H1 (cell line): Measurements from ENCODE around the gene MSI2. TPM values are rescaled to one million over a fixed set of nuclear protein-coding genes. Genes with fewer than 3 reads are reported as not detected.

Experiments
- CTCF ChIA-PET: fragments of 300-600 bp; sonication (Branson Sonifier 250); formaldehyde crosslinking; loops from one replicate; lab custom pipeline; 2021; ENCODE audit not compliant: partially characterized antibody; lab: Charles Lee
- POLR2A ChIA-PET: fragments of 300-600 bp; sonication (Branson Sonifier 250); formaldehyde crosslinking; loops from one replicate; lab custom pipeline; 2021; ENCODE audit warnings: inconsistent platforms; ENCODE audit not compliant: partially characterized antibody; lab: Charles Lee
- DNase-seq, 2 experiments: peaks; one replicate each; pipeline versions ENCODE4 v3.0.0 to v3.0.0-alpha.2; 2010 to 2022; ENCODE audit warnings: low spot score in 2 of 2, low read depth in 1 of 2, mixed read lengths in 1 of 2
- FAIRE-seq: peaks from 2 replicates; lab custom pipeline; 2011; peaks lifted over from hg19 to GRCh38; lab: Jason Lieb, UNC
- H2AFZ ChIP-seq: 2 replicates; pipeline ENCODE4 v1.8.1; 2012; ENCODE audit warnings: low read length, inconsistent platforms
- H2AK5ac ChIP-seq: 2 replicates; pipeline ENCODE4 v1.6.1; 2013; ENCODE audit warnings: low read depth, low read length
- H2BK120ac ChIP-seq: replicated peaks from 2 replicates; pipeline ENCODE3; 2013; ENCODE audit warnings: low read depth, low read length, inconsistent platforms
- H2BK12ac ChIP-seq: 2 replicates; pipeline ENCODE4 v1.6.1; 2013; ENCODE audit warnings: low read depth, low read length
- H2BK15ac ChIP-seq: 2 replicates; pipeline ENCODE4 v1.6.1; 2013; ENCODE audit warnings: low read length
- H2BK20ac ChIP-seq: 2 replicates; pipeline ENCODE4 v1.6.1; 2013; ENCODE audit warnings: low read length
- H2BK5ac ChIP-seq: 2 replicates; pipeline ENCODE4 v1.6.1; 2013; ENCODE audit warnings: low read depth, low read length
- H3K14ac ChIP-seq: 2 replicates; pipeline ENCODE4 v1.6.1; 2013; ENCODE audit warnings: inconsistent platforms; ENCODE audit not compliant: insufficient read length
- H3K18ac ChIP-seq: 2 replicates; pipeline ENCODE4 v1.6.1; 2013; ENCODE audit warnings: low read length; ENCODE audit errors: extremely low read depth
- H3K23ac ChIP-seq: 2 replicates; pipeline ENCODE4 v1.6.1; 2013; ENCODE audit warnings: inconsistent platforms; ENCODE audit not compliant: insufficient read length
- H3K23me2 ChIP-seq: 2 replicates; pipeline ENCODE4 v1.6.1; 2013; ENCODE audit warnings: low read depth, low read length
- H3K27ac ChIP-seq: 2 replicates; pipeline ENCODE4 v1.6.1; 2011; ENCODE audit warnings: low read depth, low read length, inconsistent platforms
- H3K27me3 ChIP-seq, 4 experiments: replicated peaks in 1 of 4; 1 replicate in 1 of 4; 2 replicates in 3 of 4; pipeline versions ENCODE4 v1.6.1 to v1.8.1; 2011 to 2013; ENCODE audit warnings: low read length in 3 of 4, mild to moderate bottlenecking in 3 of 4, inconsistent platforms in 2 of 4, mixed read lengths in 2 of 4, moderate library complexity in 1 of 4; ENCODE audit not compliant: control insufficient read depth in 3 of 4, insufficient read depth in 3 of 4; ENCODE audit errors: extremely low read depth in 1 of 4
- H3K36me3 ChIP-seq, 4 experiments: 2 replicates each; pipeline versions ENCODE4 v1.6.1 to v1.8.1; 2011 to 2013; ENCODE audit warnings: mild to moderate bottlenecking in 4 of 4, low read length in 3 of 4, moderate library complexity in 2 of 4, control low read depth in 1 of 4, inconsistent platforms in 1 of 4; ENCODE audit not compliant: insufficient read depth in 4 of 4, control insufficient read depth in 2 of 4
- H3K4ac ChIP-seq: replicated peaks from 2 replicates; pipeline ENCODE3; 2013; ENCODE audit warnings: low read length, low read depth, mixed read lengths, inconsistent platforms; ENCODE audit not compliant: insufficient read length
- H3K4me1 ChIP-seq, 4 experiments: replicated peaks in 1 of 4; 1 replicate in 1 of 4; 2 replicates in 3 of 4; pipeline versions ENCODE4 v1.6.1 to v1.8.1; 2011 to 2013; ENCODE audit warnings: low read length in 3 of 4, inconsistent platforms in 2 of 4, mixed read lengths in 1 of 4; ENCODE audit not compliant: insufficient read depth in 4 of 4, control insufficient read depth in 3 of 4
- H3K4me2 ChIP-seq, 2 experiments: 2 replicates each; pipeline versions ENCODE4 v1.6.1 to v1.8.1; 2011 to 2013; ENCODE audit warnings: low read depth in 2 of 2, low read length in 2 of 2, control low read depth in 1 of 2, inconsistent platforms in 1 of 2, mild to moderate bottlenecking in 1 of 2; ENCODE audit not compliant: insufficient read depth in 1 of 2
- H3K4me3 ChIP-seq, 4 experiments: fragments of 200-600, 300-600 bp in 1 of 4; sonication (generic), shearing (Covaris generic), sonication (Bioruptor Twin) in 1 of 4; 2 replicates each; pipeline versions ENCODE4 v1.5.1 to v1.8.1; 2011 to 2016; ENCODE audit warnings: low read length in 4 of 4, low read depth in 3 of 4, control low read depth in 2 of 4, inconsistent platforms in 2 of 4, mild to moderate bottlenecking in 2 of 4, mixed read lengths in 1 of 4, moderate library complexity in 1 of 4; ENCODE audit not compliant: insufficient read depth in 2 of 4; ENCODE audit errors: extremely low read depth in 1 of 4
- H3K56ac ChIP-seq: replicated peaks from 2 replicates; pipeline ENCODE3; 2013; ENCODE audit warnings: low read depth, mild to moderate bottlenecking, mixed read lengths, low read length, inconsistent platforms; ENCODE audit not compliant: insufficient read length
- H3K79me1 ChIP-seq: 2 replicates; pipeline ENCODE4 v1.6.1; 2013; ENCODE audit warnings: low read depth, low read length, control low read depth
- H3K79me2 ChIP-seq, 2 experiments: 2 replicates each; pipeline versions ENCODE4 v1.6.1 to v1.8.1; 2012 to 2013; ENCODE audit warnings: low read length in 2 of 2, mild to moderate bottlenecking in 2 of 2, inconsistent platforms in 1 of 2; ENCODE audit not compliant: insufficient read depth in 2 of 2, control insufficient read depth in 1 of 2
- H3K9ac ChIP-seq, 4 experiments: replicated peaks in 1 of 4; 1 replicate in 1 of 4; 2 replicates in 3 of 4; pipeline versions ENCODE4 v1.6.1 to v1.8.1; 2011 to 2013; ENCODE audit warnings: low read depth in 3 of 4, low read length in 3 of 4, control low read depth in 2 of 4, mild to moderate bottlenecking in 2 of 4, moderate library complexity in 2 of 4, inconsistent platforms in 1 of 4; ENCODE audit errors: extremely low read depth in 1 of 4
- H3K9me3 ChIP-seq, 2 experiments: 2 replicates each; pipeline versions ENCODE4 v1.6.1 to v1.8.1; 2012 to 2013; ENCODE audit warnings: mild to moderate bottlenecking in 2 of 2, moderate library complexity in 2 of 2, control low read depth in 1 of 2, inconsistent platforms in 1 of 2, low read depth in 1 of 2, low read length in 1 of 2, mixed read lengths in 1 of 2; ENCODE audit not compliant: insufficient read depth in 2 of 2
- H4K20me1 ChIP-seq, 2 experiments: replicated peaks in 1 of 2; 2 replicates each; pipeline versions ENCODE3 to v1.8.1; 2011 to 2013; ENCODE audit warnings: inconsistent platforms in 2 of 2, low read length in 2 of 2, mild to moderate bottlenecking in 1 of 2; ENCODE audit not compliant: insufficient read depth in 2 of 2, control insufficient read depth in 1 of 2
- H4K5ac ChIP-seq: 2 replicates; pipeline ENCODE4 v1.6.1; 2013; ENCODE audit warnings: low read length, low read depth, mixed read lengths, inconsistent platforms; ENCODE audit not compliant: insufficient read length
- H4K8ac ChIP-seq: 2 replicates; pipeline ENCODE4 v1.8.0; 2013; ENCODE audit warnings: mild to moderate bottlenecking, moderate library complexity, low read length, inconsistent platforms; ENCODE audit not compliant: insufficient read depth; ENCODE audit errors: extremely low read depth
- H4K91ac ChIP-seq: replicated peaks from 2 replicates; pipeline ENCODE3; 2013; ENCODE audit warnings: low read length, mixed read lengths, inconsistent platforms; ENCODE audit not compliant: insufficient read length
- CREB1 ChIP-seq: IDR thresholded peaks from 2 replicates; pipeline ENCODE4 v1.6.1; 2012; ENCODE audit warnings: inconsistent platforms
- E2F6 ChIP-seq: IDR thresholded peaks from 2 replicates; pipeline ENCODE4 v1.6.1; 2012; ENCODE audit warnings: inconsistent platforms
- MAX ChIP-seq: IDR thresholded peaks from 2 replicates; pipeline ENCODE4 v1.6.1; 2012; ENCODE audit warnings: inconsistent platforms
- RFX5 ChIP-seq: IDR thresholded peaks from 2 replicates; pipeline ENCODE4 v1.6.1; 2011; ENCODE audit warnings: low read depth, low read length, improper control_type of control experiment, borderline replicate concordance
- SP1 ChIP-seq: IDR thresholded peaks from 2 replicates; pipeline ENCODE4 v1.6.1; 2011; ENCODE audit warnings: low read depth, low read length
- SP4 ChIP-seq: IDR thresholded peaks from 2 replicates; pipeline ENCODE4 v1.6.1; 2012; ENCODE audit warnings: low read length, inconsistent platforms
- TAF7 ChIP-seq: optimal IDR thresholded peaks from 2 replicates; pipeline ENCODE3; 2011; ENCODE audit warnings: low read depth, mild to moderate bottlenecking, inconsistent platforms, low read length, moderate library complexity, borderline replicate concordance
- WGBS, 2 experiments: shearing (Covaris generic) in 1 of 2; methylation state at CpG; one replicate each; pipeline versions ENCODE4 v1.1.6 to v1.1.7; 2013 to 2015; ENCODE audit warnings: low lambda C conversion rate in 2 of 2, mixed read lengths in 2 of 2, inconsistent platforms in 1 of 2, low coverage in 1 of 2, missing lambda C conversion rate in 1 of 2; ENCODE audit not compliant: insufficient replicate concordance in 2 of 2, insufficient coverage in 1 of 2, insufficient read length in 1 of 2; ENCODE audit errors: extremely low coverage in 1 of 2, missing lambda C conversion rate in 1 of 2; 5-methylcytosine and 5-hydroxymethylcytosine counted together
- polyA plus RNA-seq, 7 experiments: library from polyadenylated mRNA; depleted of rRNA in 3 of 7; stranded (reverse) in 5 of 7; unstranded in 2 of 7; fragments of >200 nt in 5 of 7; fragments of 200-250 nt in 2 of 7; gene quantifications; 1 replicate in 5 of 7; 2 replicates in 1 of 7; 4 replicates in 1 of 7; pipeline versions ENCODE4 v1.2.1 to v1.2.3, GENCODE V29; 2011 to 2013; ENCODE audit warnings: missing spikeins in 2 of 7, mixed read lengths in 2 of 7
- total RNA-seq: library from RNA; stranded (reverse); fragmentation: NEBNext Ultra II Directional; extraction: Animal tissue kit (Norgen Biotek cat#: 25700); gene quantifications from 2 replicates; pipeline ENCODE4 v1.2.1, GENCODE V29; 2021

MSI2 gene
- total and polyA plus RNA-seq, 2 of the 8 experiments (the other 6 are each of a cell fraction or from before 2014, with no cell fraction given), result 36.7 to 80.6 TPM

DNA sequence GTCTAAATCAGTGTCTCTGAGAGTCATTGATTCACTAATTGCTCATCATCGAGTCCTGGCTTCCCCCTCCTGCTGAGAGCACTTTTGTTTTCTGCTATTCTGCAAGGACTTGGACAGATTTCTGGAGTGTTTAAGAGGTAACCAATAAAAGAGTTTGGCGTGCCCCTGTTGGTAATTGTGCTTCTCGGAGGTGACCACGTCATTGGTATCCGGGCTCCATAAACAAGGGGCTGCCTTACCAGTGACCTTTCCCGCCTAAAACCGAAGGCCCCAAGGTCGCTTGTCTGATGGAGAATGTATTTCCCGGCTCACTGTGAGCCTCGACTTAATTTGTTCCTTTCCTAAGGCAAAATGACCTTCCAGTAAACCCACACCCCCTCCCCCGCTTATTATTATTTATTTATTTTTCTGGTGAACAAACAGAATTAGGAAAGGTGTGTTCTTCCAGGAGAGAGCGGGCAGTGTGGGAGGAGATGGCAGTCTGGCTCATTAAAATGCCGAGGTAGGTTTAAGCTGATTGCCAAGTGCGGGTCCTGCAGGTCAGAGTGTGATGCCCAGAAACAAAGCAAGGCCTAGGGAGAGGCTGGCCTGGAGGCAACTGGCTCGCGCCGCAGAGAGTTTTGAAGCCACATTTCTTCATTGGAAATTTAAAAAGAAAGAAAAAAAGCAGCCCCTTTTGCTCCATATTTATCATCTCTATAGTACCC is 30.2 kb downstream of the MSI2 start:
- no peak overlapping the region for H3K18ac ChIP-seq
- H3K23me2 ChIP-seq, result no peaks in the 10 kb centered on the region
- no peak for DNase-seq
- H3K79me1 ChIP-seq, result peaks cover 20% of the 10 kb centered on the region
- peaks cover 15 to 39% (median 21%) of the 10 kb centered on the region in 4 experiments for H3K4me1 ChIP-seq
- H2BK20ac ChIP-seq, result no peak overlapping the region
- no peak overlapping the region for H2AK5ac ChIP-seq
- FAIRE-seq, result no peak
- no peak overlapping the region for H2BK5ac ChIP-seq
- no peak overlapping the region for H3K23ac ChIP-seq
- TF ChIP-seq MAX (no peak), RFX5 (peak; percentile 72; the same call in 1 of the 2 replicates), TAF7 (no peak), E2F6 (peak; percentile 72; the same call in 1 of the 2 replicates), SP1 (no peak), CREB1 (0 out of 2 replicates have a peak, but pooled peaks have one; percentile 18), SP4 (no peak)
- no peak overlapping the region for H3K4me2 ChIP-seq
- H3K27ac ChIP-seq, result no peak overlapping the region
- H2AFZ ChIP-seq, result no peak overlapping the region
- peaks cover 0 to 4% (median 0%) of the 10 kb centered on the region in 4 experiments; a peak in 1 of 8 replicates for H3K36me3 ChIP-seq
- H2BK15ac ChIP-seq, result no peak overlapping the region
- no peaks in the 10 kb centered on the region for H3K9me3 ChIP-seq
- ChIA-PET CTCF (interaction anchor here (0.6 to 0.7 kb wide), 3 partner anchors 115 to 484 kb away, joined by 3 read pairs; no protein-coding TSS in a partner anchor), POLR2A (interaction anchor here (0.6 to 1.3 kb wide), 2 partner anchors 17 to 38 kb away, joined by 3 read pairs; no protein-coding TSS in a partner anchor)
- no peak overlapping the region for H3K9ac ChIP-seq
- no peak overlapping the region for H3K4ac ChIP-seq
- H2BK120ac ChIP-seq, result no peak overlapping the region
- H3K4me3 ChIP-seq, result no peak overlapping the region; a peak in 1 of 8 replicates
- 81% methylated on average over 17 of the region's 17 CpGs; no CpG with 5 or more reads in 1 of the 2 experiments for WGBS, 2 experiments
- no peak overlapping the region for H3K14ac ChIP-seq
- H3K27me3 ChIP-seq, result no peaks in the 10 kb centered on the region
- H4K91ac ChIP-seq, result no peak overlapping the region
- no peak overlapping the region for H2BK12ac ChIP-seq
- no peak overlapping the region; the same call in 1 of the 2 replicates for H4K8ac ChIP-seq
- no peak overlapping the region for H3K56ac ChIP-seq
- H3K79me2 ChIP-seq, result peaks cover 3 to 53% of the 10 kb centered on the region in 2 experiments
- H4K20me1 ChIP-seq, result peaks cover 24 to 29% of the 10 kb centered on the region in 2 experiments
- no peak overlapping the region for H4K5ac ChIP-seq
